Sigmoid colon (tissue), 7 donors: ENCODE measurements around the gene SIGLEC9. TPM values are rescaled to one million over a fixed set of nuclear protein-coding genes. Genes with fewer than 3 reads are reported as not detected.

Experiments used
- DNase-seq: peaks from one replicate; pipeline ENCODE4 v3.0.0-alpha.2; 2019
- H3K27ac ChIP-seq, 4 donors: fragments of 200-600 bp; sonication (generic); one replicate each; pipeline ENCODE4 v1.5.1; 2016 to 2019; ENCODE audit warnings: mild to moderate bottlenecking in 1 of 4
- H3K27me3 ChIP-seq, 3 donors: fragments of 200-600 bp; sonication (generic); one replicate each; pipeline ENCODE4 v1.5.1; 2019; ENCODE audit warnings: mild to moderate bottlenecking in 1 of 3
- H3K36me3 ChIP-seq, 4 donors: fragments of 200-600 bp; sonication (generic); one replicate each; pipeline ENCODE4 v1.5.1; 2016 to 2019
- H3K4me1 ChIP-seq, 4 donors: fragments of 200-600 bp; sonication (generic); one replicate each; pipeline ENCODE4 v1.5.1; 2017 to 2019
- H3K4me3 ChIP-seq, 4 donors: fragments of 200-600 bp; sonication (generic); one replicate each; pipeline ENCODE4 v1.5.1; 2017 to 2019; ENCODE audit warnings: mild to moderate bottlenecking in 2 of 4, moderate library complexity in 1 of 4
- H3K9me3 ChIP-seq, 4 donors: fragments of 200-600 bp in 3 of 4; sonication (generic) in 3 of 4; one replicate each; pipeline versions ENCODE4 v1.5.1 to v1.6.1; 2013 to 2019
- CTCF ChIP-seq, 4 experiments: fragments of 450-650 bp in 3 of 4; fragments of 200-600 bp in 1 of 4; IDR thresholded peaks; one replicate each; pipeline ENCODE4 v1.5.1; 2016 to 2019; ENCODE audit warnings: antibody characterized with exemption in 4 of 4, mild to moderate bottlenecking in 3 of 4, moderate library complexity in 2 of 4
- EP300 ChIP-seq, 4 donors: sonication (generic); formaldehyde crosslinking; IDR thresholded peaks; one replicate each; pipeline ENCODE4 v1.6.1; 2017; ENCODE audit warnings: antibody characterized with exemption in 4 of 4
- POLR2A ChIP-seq, 2 donors: fragments of 450-650 bp; IDR thresholded peaks; one replicate each; pipeline ENCODE4 v1.6.1; 2016; ENCODE audit warnings: antibody characterized with exemption in 2 of 2, mild to moderate bottlenecking in 2 of 2, moderate library complexity in 2 of 2
- POLR2AphosphoS5 ChIP-seq, 4 donors: sonication (generic); formaldehyde crosslinking; IDR thresholded peaks; one replicate each; pipeline ENCODE4 v1.6.1; 2017; ENCODE audit warnings: antibody characterized with exemption in 4 of 4
- WGBS, 2 donors: extraction: QIAGEN DNeasy Blood & Tissue Kit; methylation state at CpG; one replicate each; pipeline ENCODE4 v1.1.7; 2013; 5-methylcytosine and 5-hydroxymethylcytosine counted together
- intact Hi-C: fragments of 100-400 bp; cut with DNase I; formaldehyde crosslinking; loops from one replicate; pipeline ENCODE4 v1.15.1; 2023
- polyA plus RNA-seq, 3 donors: library from polyadenylated mRNA; stranded (reverse); fragments of 200-250 nt; gene quantifications; one replicate each; pipeline ENCODE4 v1.2.3, GENCODE V29; 2013
- total RNA-seq, 4 donors: library from RNA; depleted of rRNA; stranded (reverse); fragments of >200 nt; gene quantifications; one replicate each; pipeline ENCODE4 v1.1.0, GENCODE V29; 2016
- donor health status: healthy with polysubstance abuse.
- donor health status: Bipolar disorder and iron deficiency.
- donor health status: healthy.

SIGLEC9 gene
- 1 to 10 TPM; 2.5 to 9.5 (median 7.0) TPM for total RNA-seq
- polyA plus RNA-seq = 1 to 10 TPM; 2.4 to 8.8 (median 2.9) TPM

- Histone ChIP-seq H3K9me3 (no peaks in the 10 kb centered on the region), H3K27ac (peak within 1 kb of the TSS; percentile 24 to 54 (median 41)), H3K4me3 (peak within 1 kb of the TSS in 2 of 4 donors; percentile 28 to 29), H3K27me3 (peaks cover 0 to 23% (median 0%) of the 10 kb centered on the region in 3 donors), H3K36me3 (no peaks in the 10 kb centered on the region), H3K4me1 (no peaks in the 10 kb centered on the region)
- TF ChIP-seq POLR2A (IDR thresholded peaks at IDR 0.05) (no peak), POLR2AphosphoS5 (IDR thresholded peaks at IDR 0.05) (peak in 2 of 4 donors; percentile 17 to 33)
- peak; percentile 81 for DNase-seq
- WGBS, 2 donors = 66 to 72% methylated on average over 14 of the region's 14 CpGs
- intact Hi-C loops = no loop called here
Observed at GRCh38 chr19:51124729-51125128, at the start of gene SIGLEC9. Gene SIGLEC9 (plus strand): TSS chr19:51124906. CDS start chr19:51124975, 69 bp downstream.

DNA sequence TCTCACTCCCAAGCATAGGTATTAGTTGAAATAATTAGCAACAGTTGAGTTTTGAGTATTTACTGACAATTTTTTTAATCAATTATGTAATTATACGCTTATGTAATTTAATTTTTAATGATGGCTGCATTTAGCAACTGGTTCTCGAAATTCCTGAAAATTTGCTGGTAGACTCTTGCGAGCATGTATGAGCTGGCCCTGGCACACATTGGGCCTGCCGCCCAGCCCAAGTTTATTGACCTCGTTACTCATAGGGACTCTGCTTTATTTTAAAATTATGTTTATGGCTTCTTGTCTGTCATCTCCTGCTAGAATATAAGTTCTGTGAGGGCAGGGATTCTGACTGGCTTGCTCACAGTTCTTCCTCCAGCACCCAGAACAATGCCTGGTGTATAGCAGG, 48.7 kb upstream of the SIGLEC9 start:
- no peak for DNase-seq
- Histone ChIP-seq H3K27me3 (peaks cover 0 to 9% (median 0%) of the 10 kb centered on the region in 3 donors), H3K4me3 (no peak overlapping the region), H3K27ac (no peak overlapping the region), H3K4me1 (no peaks in the 10 kb centered on the region), H3K9me3 (peaks cover 0 to 8% (median 2%) of the 10 kb centered on the region in 4 donors), H3K36me3 (no peaks in the 10 kb centered on the region)
- WGBS, 2 donors = 62 to 84% methylated on average over 5 of the region's 5 CpGs
- intact Hi-C loops = no loop called here
- TF ChIP-seq POLR2AphosphoS5 (IDR thresholded peaks at IDR 0.05) = no peak
- TF ChIP-seq EP300 (IDR thresholded peaks at IDR 0.05) = no peak
- TF ChIP-seq CTCF (IDR thresholded peaks at IDR 0.05) = no peak
- no peak for TF ChIP-seq POLR2A (IDR thresholded peaks at IDR 0.05)

DNA sequence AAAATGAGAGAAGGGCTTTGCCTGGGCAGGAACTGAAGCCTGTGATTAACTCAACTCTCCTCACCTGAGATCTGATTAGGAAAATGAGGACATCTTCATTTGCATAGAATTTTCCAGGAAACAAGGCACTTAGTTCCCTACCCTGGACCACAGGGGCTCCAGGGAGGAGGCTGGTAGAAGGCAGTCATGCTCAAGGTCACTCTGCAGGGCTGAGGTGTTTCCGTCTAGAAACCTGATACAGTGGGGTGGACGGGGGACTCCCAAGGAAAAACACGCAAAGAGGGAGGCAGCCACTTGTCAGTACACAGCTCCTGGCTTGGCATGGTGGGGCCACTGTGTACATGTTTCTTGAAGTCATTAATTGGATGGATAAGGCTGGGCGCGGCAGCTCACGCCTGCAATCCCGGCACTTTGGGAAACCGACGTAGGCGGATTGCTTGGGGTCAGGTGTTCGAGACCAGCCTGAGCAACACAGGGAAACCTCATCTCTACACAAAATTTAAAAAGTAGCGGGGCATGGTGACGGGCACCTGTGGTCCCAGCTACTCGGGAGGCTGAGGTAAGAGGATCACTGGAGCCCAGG, 48.0 kb upstream of the SIGLEC9 start:
- WGBS, 2 donors = 59 to 80% methylated on average over 14 of the region's 14 CpGs
- Histone ChIP-seq H3K4me3 (no peak overlapping the region), H3K27ac (no peak overlapping the region), H3K9me3 (peaks cover 0 to 8% (median 2%) of the 10 kb centered on the region in 4 donors), H3K27me3 (peaks cover 0 to 9% (median 0%) of the 10 kb centered on the region in 3 donors), H3K36me3 (no peaks in the 10 kb centered on the region), H3K4me1 (no peaks in the 10 kb centered on the region)
- no peak for TF ChIP-seq CTCF (IDR thresholded peaks at IDR 0.05)
- no peak for TF ChIP-seq EP300 (IDR thresholded peaks at IDR 0.05)
- no peak for TF ChIP-seq POLR2AphosphoS5 (IDR thresholded peaks at IDR 0.05)
- TF ChIP-seq POLR2A (IDR thresholded peaks at IDR 0.05) = no peak
- intact Hi-C loops = no loop called here
- no peak for DNase-seq

- H3K4me3 ChIP-seq = no peak overlapping the region
- H3K27me3 ChIP-seq = peaks cover 0 to 15% (median 0%) of the 10 kb centered on the region in 3 donors
- H3K4me1 ChIP-seq = no peaks in the 10 kb centered on the region
- peaks cover 0 to 8% (median 2%) of the 10 kb centered on the region in 4 donors for H3K9me3 ChIP-seq
- TF ChIP-seq POLR2A (IDR thresholded peaks at IDR 0.05) (no peak), EP300 (IDR thresholded peaks at IDR 0.05) (no peak)
- WGBS, 2 donors = 63 to 64% methylated on average over 6 of the region's 6 CpGs
- H3K36me3 ChIP-seq = no peaks in the 10 kb centered on the region
- no peak for DNase-seq
- H3K27ac ChIP-seq = no peak overlapping the region
- intact Hi-C loops = no loop called here
Observed at GRCh38 chr19:51078104-51078503, 46.6 kb upstream of the SIGLEC9 start.

GRCh38 chr19:51078731-51079130, 46.0 kb upstream of the SIGLEC9 start:
- Histone ChIP-seq H3K4me3 (no peak overlapping the region), H3K27ac (no peak overlapping the region), H3K36me3 (no peaks in the 10 kb centered on the region), H3K9me3 (peaks cover 0 to 4% (median 0%) of the 10 kb centered on the region in 4 donors), H3K4me1 (no peaks in the 10 kb centered on the region), H3K27me3 (peaks cover 0 to 15% (median 0%) of the 10 kb centered on the region in 3 donors)
- TF ChIP-seq EP300 (IDR thresholded peaks at IDR 0.05) (no peak), POLR2A (IDR thresholded peaks at IDR 0.05) (no peak)
- DNase-seq = no peak
- WGBS, 2 donors = 85 to 90% methylated on average over 6 of the region's 6 CpGs
- intact Hi-C loops = no loop called here

DNA sequence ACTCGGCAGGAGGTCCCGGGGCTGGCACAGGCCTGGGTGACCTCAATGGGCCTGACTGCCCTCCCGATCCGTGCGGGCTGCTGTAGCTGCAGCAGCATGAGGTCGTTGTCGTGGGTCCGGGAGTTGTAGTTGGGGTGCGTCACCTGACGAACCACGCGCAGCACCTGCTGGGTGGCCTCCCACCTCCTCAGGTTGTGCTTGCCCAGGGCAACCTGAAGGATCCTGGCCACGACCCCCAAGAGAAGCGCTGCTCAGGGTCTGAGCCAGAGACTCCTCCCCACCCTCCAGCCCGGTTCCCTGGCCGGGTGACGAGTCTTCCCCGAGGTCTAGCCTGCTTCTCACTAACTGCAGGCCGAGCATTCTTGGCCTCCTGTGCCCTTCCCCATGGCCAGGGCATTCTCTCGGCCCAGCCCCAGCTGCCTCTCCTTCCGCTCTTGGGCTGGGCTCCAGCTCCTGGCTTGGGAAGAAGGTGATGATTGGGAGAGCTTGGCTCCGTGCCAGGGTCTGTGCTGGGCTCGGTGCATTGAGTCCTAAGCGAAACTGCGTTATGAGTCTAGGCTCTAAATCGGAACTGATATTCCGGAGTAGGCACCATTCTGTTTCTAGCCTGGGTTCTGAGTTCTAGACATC, 45.1 kb upstream of the SIGLEC9 start:
- WGBS, 2 donors = 78 to 86% methylated on average over 27 of the region's 27 CpGs
- H3K9me3 ChIP-seq = no peaks in the 10 kb centered on the region

More for the DNA sequence above, 45.1 kb upstream of the SIGLEC9 start:
- DNase-seq = no peak
- TF ChIP-seq POLR2AphosphoS5 (IDR thresholded peaks at IDR 0.05) (no peak), EP300 (IDR thresholded peaks at IDR 0.05) (no peak), POLR2A (IDR thresholded peaks at IDR 0.05) (no peak), CTCF (IDR thresholded peaks at IDR 0.05) (no peak)
- peaks cover 0 to 15% (median 0%) of the 10 kb centered on the region in 3 donors for H3K27me3 ChIP-seq
- no peak overlapping the region for H3K4me3 ChIP-seq
- intact Hi-C loops = no loop called here
- no peaks in the 10 kb centered on the region for H3K4me1 ChIP-seq
- H3K36me3 ChIP-seq = no peaks in the 10 kb centered on the region
- no peak overlapping the region for H3K27ac ChIP-seq
